GM04504 (cell line): Measurements from ENCODE around the gene STX16.
"Not testable (repeated sequence)": the region's sequence is repeated elsewhere in the genome, so short reads cannot be mapped to it uniquely, and the experiment has no call there.

Source experiments
- DNase-seq: peaks from one replicate; pipeline ENCODE4 v3.0.0-alpha.2; 2012; ENCODE audit warnings: low read depth

Gene STX16

GRCh38 chr20:58722877-58723627 is 72.0 kb downstream of the STX16 start:
- no peak for DNase-seq

GRCh38 chr20:58723628-58723984 is 72.5 kb downstream of the STX16 start:
- DNase-seq: no peak

GRCh38 chr20:58726156-58726555 is 75.1 kb downstream of the STX16 start:
- DNase-seq: not testable (repeated sequence)
